Spinal cord (tissue), 10 donors: ENCODE measurements around the gene YWHAB. TPM values are rescaled to one million over a fixed set of nuclear protein-coding genes. Genes with fewer than 3 reads are reported as not detected.

Experiments
- DNase-seq, 6 donors: peaks; one replicate each; pipeline versions ENCODE4 v3.0.0 to v3.0.0-alpha.2; 2013 to 2015; ENCODE audit warnings: low spot score in 6 of 6, low read depth in 4 of 6
- H3K27ac ChIP-seq: one replicate; pipeline ENCODE4 v1.5.1; 2013; ENCODE audit warnings: low read depth, low read length, control low read depth
- H3K27me3 ChIP-seq: one replicate; pipeline ENCODE4 v1.6.1; 2013; ENCODE audit warnings: low read length; ENCODE audit not compliant: control insufficient read depth, insufficient read depth
- H3K36me3 ChIP-seq: one replicate; pipeline ENCODE4 v1.6.1; 2013; ENCODE audit warnings: low read length; ENCODE audit not compliant: control insufficient read depth, insufficient read depth
- H3K4me1 ChIP-seq: one replicate; pipeline ENCODE4 v1.6.1; 2013; ENCODE audit warnings: low read length; ENCODE audit not compliant: control insufficient read depth, insufficient read depth
- H3K4me3 ChIP-seq: one replicate; pipeline ENCODE4 v1.5.1; 2013; ENCODE audit warnings: low read depth, low read length, control low read depth
- H3K9me3 ChIP-seq: one replicate; pipeline ENCODE4 v1.6.1; 2013; ENCODE audit warnings: low read length; ENCODE audit not compliant: control insufficient read depth, insufficient read depth
- WGBS: methylation state at CpG from one replicate; pipeline ENCODE4 v1.1.5; 2013; ENCODE audit warnings: missing lambda C conversion rate; ENCODE audit not compliant: insufficient coverage; 5-methylcytosine and 5-hydroxymethylcytosine counted together
- polyA plus RNA-seq, 2 donors: library from polyadenylated mRNA; unstranded; fragments of 120-200 nt; gene quantifications; one replicate each; pipeline ENCODE4 v1.2.1, GENCODE V29; 2013; ENCODE audit not compliant: insufficient read length in 2 of 2
- total RNA-seq, 2 donors: library from RNA; depleted of rRNA in 1 of 2; stranded (reverse); fragments of 120-200 nt in 1 of 2; fragments of >200 nt in 1 of 2; gene quantifications; one replicate each; pipeline versions ENCODE4 v1.2.3 to v1.2.4, GENCODE V29; 2013 to 2014
- donor health status: healthy.

The YWHAB gene
- total and polyA plus RNA-seq, 4 donors = 139 to 381 (median 267) TPM

DNA sequence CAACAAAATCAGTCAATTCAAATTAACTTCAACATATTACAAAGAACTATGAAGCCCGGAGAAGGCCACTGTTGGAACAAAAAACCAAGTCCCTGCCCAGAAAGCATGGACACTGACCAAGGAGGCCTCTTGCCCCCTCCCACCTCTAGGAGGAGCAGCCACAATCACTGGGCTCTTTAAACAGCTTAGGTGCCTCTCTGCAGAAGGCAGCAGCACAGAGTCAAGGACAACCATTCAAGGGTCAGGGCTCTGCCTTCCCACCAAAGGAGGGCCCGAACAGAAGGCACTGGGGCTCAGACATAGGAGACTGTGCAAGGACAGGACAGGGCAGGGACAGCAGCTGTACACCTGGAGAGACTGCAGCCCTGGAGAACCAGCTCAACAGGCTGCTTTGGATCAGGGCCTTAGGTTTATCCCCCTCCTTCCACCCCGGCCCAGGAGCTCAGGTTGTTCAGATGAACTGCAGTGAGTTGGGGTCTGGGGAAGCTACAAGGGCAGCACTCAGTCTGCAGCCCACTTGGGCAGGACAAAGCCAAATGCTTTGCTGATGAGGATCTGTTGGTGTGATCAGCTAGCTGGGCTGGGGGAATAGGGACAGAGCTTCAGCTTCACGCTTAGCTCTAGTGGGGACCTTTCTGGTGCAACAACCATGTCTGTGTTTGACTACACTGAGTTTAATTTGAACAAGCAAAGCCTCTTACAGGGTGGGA lies 56.9 kb downstream of the YWHAB start:
- 91% methylated on average over 3 of the region's 4 CpGs for WGBS
- no peak overlapping the region for H3K27ac ChIP-seq
- DNase-seq = no peak
- H3K27me3 ChIP-seq = no peaks in the 10 kb centered on the region
- H3K4me1 ChIP-seq = no peaks in the 10 kb centered on the region
- H3K36me3 ChIP-seq = peaks cover 45% of the 10 kb centered on the region
- no peaks in the 10 kb centered on the region for H3K9me3 ChIP-seq
- H3K4me3 ChIP-seq = no peak overlapping the region

DNA sequence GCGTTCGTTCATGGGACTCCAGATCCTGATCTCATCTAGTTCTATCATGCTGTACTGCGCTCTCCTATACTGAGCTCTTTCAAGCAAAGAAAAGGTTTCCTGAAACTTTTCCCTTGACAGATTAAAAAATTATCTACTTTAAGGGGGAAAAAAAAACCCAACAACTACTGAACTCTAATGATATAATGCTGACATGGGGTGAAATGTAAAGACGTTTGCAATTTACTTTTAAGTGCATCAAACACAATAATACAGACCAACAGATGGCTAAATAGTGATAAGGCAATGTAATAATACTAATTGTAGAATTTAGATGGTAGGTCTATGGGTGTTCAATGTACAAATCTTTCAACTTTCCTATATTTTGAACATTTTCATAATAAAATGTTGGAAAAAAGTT lies 58.3 kb downstream of the YWHAB start:
- 100% methylated on average over 2 of the region's 4 CpGs for WGBS
- DNase-seq = no peak
- Histone ChIP-seq H3K27me3 (no peaks in the 10 kb centered on the region), H3K4me3 (no peak overlapping the region), H3K9me3 (no peaks in the 10 kb centered on the region), H3K27ac (no peak overlapping the region), H3K4me1 (no peaks in the 10 kb centered on the region), H3K36me3 (peaks cover 39% of the 10 kb centered on the region)

DNA sequence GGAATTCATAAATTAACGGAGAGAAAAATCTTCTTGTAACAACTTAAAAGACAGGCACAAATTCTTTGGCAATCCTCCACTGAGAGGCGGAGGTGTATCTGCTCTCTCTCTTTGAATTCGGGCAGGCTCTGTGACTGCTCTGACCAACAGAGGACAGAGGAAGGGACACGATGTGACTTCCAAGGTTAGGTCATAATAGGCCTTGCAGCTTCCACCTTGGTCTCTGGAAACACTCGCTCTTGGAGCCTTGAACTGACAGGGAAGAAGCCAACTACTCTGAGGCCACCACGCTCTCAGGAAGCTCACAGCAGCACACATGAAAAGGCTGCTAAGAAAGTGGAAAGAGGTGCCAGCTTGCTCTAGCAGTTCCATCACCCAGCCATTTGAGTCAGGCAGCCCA lies 59.8 kb downstream of the YWHAB start:
- no peaks in the 10 kb centered on the region for H3K4me1 ChIP-seq
- H3K27me3 ChIP-seq = no peaks in the 10 kb centered on the region
- H3K36me3 ChIP-seq = peaks cover 38% of the 10 kb centered on the region
- WGBS = 96% methylated on average over 6 of the region's 6 CpGs
- H3K27ac ChIP-seq = no peak overlapping the region
- H3K9me3 ChIP-seq = no peaks in the 10 kb centered on the region
- DNase-seq = no peak
- no peak overlapping the region for H3K4me3 ChIP-seq

DNA sequence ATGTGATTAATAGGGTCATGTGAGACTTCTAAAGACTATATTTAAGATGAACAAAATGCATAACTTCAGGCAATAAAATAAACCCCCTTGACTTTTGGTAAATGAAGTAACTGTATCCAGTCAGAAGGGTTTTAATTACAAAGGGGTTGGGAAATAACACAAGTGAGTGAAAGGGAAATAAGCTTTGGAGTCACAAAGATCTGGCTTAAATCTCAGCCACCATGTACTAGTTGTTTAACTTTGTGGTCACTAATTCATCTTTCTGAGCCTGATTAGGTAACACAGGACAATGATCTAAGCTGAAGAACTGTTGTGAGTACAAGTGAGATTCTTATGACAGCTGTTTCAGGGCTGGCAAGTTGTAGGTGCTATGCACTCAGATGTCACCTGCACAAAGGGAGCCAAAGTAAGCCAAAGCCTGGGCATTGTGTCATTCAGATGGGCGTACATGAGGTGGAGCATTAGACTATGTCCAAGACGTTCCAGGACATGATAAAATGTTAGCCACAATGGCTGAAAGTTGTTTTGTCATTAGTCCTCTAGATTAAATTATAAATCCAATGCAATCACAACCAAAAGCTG lies 60.9 kb downstream of the YWHAB start:
- H3K27me3 ChIP-seq = no peaks in the 10 kb centered on the region
- H3K36me3 ChIP-seq = peaks cover 42% of the 10 kb centered on the region
- H3K27ac ChIP-seq = no peak overlapping the region
- no peak for DNase-seq
- no peaks in the 10 kb centered on the region for H3K9me3 ChIP-seq
- no CpG with 5 or more reads among the region's 2 CpGs for WGBS
- no peaks in the 10 kb centered on the region for H3K4me1 ChIP-seq
- H3K4me3 ChIP-seq = no peak overlapping the region

DNA sequence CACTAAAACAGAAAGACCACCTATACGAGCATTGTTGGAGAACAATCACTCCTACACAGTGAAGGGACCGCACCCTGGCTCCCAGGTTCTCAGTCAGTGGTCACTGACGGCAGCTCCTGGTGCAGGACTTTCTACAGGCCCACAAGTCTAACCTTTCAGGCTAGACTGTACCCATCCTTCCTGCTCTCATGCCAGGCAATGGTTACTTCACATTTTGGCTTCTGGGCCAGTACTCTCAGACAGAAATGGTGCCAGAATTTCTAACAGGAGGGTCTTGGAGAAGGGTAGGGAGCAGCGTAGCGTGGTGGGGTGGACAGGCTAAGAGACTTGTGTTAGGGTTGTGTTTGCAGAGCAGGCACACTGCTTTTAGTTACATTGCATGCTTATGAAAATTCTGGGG lies 62.6 kb downstream of the YWHAB start:
- H3K36me3 ChIP-seq = peaks cover 43% of the 10 kb centered on the region
- no peaks in the 10 kb centered on the region for H3K27me3 ChIP-seq
- WGBS = 96% methylated on average over 5 of the region's 5 CpGs
- no peak overlapping the region for H3K4me3 ChIP-seq
- no peak for DNase-seq
- H3K27ac ChIP-seq = no peak overlapping the region
- H3K9me3 ChIP-seq = no peaks in the 10 kb centered on the region
- no peaks in the 10 kb centered on the region for H3K4me1 ChIP-seq

DNA sequence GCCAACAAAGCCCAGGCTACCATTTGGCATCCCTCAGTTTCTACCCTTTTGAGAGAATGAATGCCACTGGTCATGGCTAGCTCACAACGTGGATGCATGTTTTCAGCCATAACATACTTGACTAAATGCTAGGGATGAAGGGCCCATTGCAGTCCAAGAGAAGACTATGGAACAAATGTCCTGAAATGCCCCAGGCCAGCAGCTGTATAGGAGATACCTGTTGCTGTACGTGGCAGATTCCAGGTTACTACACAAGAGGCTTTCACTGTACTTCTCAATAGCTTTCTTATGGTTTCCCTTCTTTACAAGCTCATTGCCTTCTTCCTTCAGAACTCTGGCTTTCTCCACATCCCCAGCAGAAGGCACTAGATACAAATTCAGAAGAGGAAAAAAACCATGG lies 63.0 kb downstream of the YWHAB start:
- Histone ChIP-seq H3K36me3 (peaks cover 40% of the 10 kb centered on the region), H3K4me3 (no peak overlapping the region), H3K27me3 (no peaks in the 10 kb centered on the region), H3K9me3 (no peaks in the 10 kb centered on the region), H3K4me1 (no peaks in the 10 kb centered on the region), H3K27ac (no peak overlapping the region)
- no peak for DNase-seq
- WGBS = 78% methylated on average over 2 of the region's 2 CpGs

DNA sequence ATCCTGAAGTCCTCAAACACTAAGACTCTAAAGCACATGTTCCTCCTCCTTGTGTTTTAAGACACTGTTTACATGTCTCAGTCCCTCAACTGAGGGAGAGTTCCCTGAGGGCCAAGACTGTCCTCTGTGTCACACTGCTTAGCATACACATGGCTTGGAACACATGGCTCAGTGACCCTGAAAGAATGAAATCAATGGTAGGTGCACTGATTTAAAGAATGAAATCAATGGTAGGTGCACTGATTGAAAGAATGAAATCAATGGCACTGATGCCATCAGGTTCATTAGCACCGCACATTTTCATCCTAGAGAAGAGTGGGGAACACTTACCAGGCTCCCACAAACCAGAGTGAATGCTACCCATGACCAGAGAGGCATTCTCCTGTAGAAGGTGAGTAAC lies 64.9 kb downstream of the YWHAB start:
- Histone ChIP-seq H3K27me3 (no peaks in the 10 kb centered on the region), H3K36me3 (peaks cover 49% of the 10 kb centered on the region), H3K4me1 (no peaks in the 10 kb centered on the region), H3K27ac (no peak overlapping the region), H3K9me3 (no peaks in the 10 kb centered on the region), H3K4me3 (no peak overlapping the region)
- no CpG with 5 or more reads among the region's 1 CpG for WGBS
- no peak for DNase-seq

DNA sequence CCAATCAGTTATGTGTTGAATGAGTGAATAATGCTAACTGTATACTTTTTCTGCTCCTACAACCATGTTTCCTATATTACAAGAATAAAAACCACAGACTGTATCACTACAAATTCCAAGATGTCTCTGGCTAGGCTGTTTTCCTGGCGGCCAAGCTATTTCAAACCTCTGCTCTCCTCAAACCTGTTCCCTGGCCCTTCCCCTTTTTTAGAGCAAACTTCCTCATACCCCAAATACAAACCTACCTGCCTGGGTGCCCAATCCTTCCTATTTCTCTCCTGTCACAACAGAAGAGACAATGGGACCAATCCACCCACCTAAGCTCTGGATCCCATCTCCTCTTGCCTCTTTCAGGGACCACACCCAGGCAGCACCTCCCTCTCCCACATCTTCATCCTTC lies 67.2 kb downstream of the YWHAB start:
- DNase-seq = no peak
- Histone ChIP-seq H3K4me3 (no peak overlapping the region), H3K27me3 (no peaks in the 10 kb centered on the region), H3K9me3 (no peaks in the 10 kb centered on the region), H3K27ac (no peak overlapping the region), H3K4me1 (no peaks in the 10 kb centered on the region), H3K36me3 (peaks cover 52% of the 10 kb centered on the region)
- WGBS = 85% methylated on average over 1 of the region's 1 CpG

DNA sequence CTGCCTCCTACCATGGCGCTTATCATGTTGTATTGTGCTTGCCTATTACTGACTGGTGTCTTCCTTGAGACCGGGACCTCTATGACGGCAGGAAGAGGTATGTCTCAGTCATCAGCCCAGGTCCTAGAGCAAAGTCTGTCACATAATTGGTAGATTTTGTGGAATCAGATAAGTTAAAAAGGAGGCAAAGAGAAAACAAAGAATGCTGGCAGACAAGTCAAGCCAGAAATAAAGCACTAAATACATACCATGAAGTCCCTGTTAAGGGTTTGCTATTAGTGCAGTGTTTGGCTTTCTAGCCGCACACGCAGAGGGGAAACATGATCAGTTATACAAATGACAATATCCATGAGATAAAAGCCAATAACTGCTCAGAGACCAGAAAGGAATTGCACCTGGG lies 68.7 kb downstream of the YWHAB start:
- Histone ChIP-seq H3K4me3 (no peak overlapping the region), H3K36me3 (peaks cover 44% of the 10 kb centered on the region), H3K27ac (no peak overlapping the region), H3K4me1 (peaks cover 2% of the 10 kb centered on the region), H3K27me3 (no peaks in the 10 kb centered on the region), H3K9me3 (no peaks in the 10 kb centered on the region)
- WGBS = 90% methylated on average over 2 of the region's 5 CpGs
- DNase-seq = no peak

DNA sequence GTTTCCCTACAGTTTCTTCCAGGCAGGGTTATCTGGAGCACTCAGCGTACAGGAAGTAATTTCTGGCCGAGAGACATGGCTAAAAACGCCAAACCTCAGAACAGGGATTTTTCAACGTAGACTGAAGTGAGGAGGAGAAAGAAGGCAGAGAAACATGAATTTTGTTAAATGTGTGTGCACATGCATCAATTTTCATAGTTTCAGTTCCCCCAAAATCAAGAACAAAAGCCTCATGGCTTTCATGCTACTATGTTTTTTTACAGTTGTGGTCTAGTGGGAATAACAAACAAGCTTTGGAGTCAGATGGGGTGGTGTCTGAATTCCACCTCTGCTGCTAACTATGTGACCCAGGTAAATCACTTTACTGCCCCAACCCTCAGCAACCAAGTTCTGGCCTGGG lies 69.8 kb downstream of the YWHAB start:
- Histone ChIP-seq H3K27me3 (no peaks in the 10 kb centered on the region), H3K27ac (no peak overlapping the region), H3K4me3 (no peak overlapping the region), H3K36me3 (peaks cover 40% of the 10 kb centered on the region), H3K4me1 (peaks cover 3% of the 10 kb centered on the region), H3K9me3 (no peaks in the 10 kb centered on the region)
- no peak for DNase-seq
- 100% methylated on average over 1 of the region's 4 CpGs for WGBS
